Right lobe of liver (tissue), 6 donors: ENCODE data around the gene ING5. TPM values are rescaled to one million over a fixed set of nuclear protein-coding genes. Genes with fewer than 3 reads are reported as not detected.

Source experiments
- ATAC-seq, 4 donors: fragments of 200-7000 bp; cut with Tn5 transposase; one replicate each; pipeline ENCODE4 v1.9.1; 2020; ENCODE audit warnings: mild to moderate bottlenecking in 4 of 4, moderate library complexity in 4 of 4
- DNase-seq, 3 donors: peaks; one replicate each; pipeline ENCODE4 v3.0.0-alpha.2; 2020
- H3K27ac ChIP-seq, 3 donors: fragments of 200-600 bp; one replicate each; pipeline ENCODE4 v1.8.0; 2022
- H3K27me3 ChIP-seq, 2 donors: fragments of 200-600 bp; one replicate each; pipeline ENCODE4 v1.8.0; 2022
- H3K36me3 ChIP-seq, 4 donors: fragments of 200-600 bp; sonication (generic) in 1 of 4; one replicate each; pipeline versions ENCODE4 v1.5.1 to v1.8.0; 2017 to 2022; ENCODE audit warnings: control low read depth in 1 of 4
- H3K4me1 ChIP-seq, 4 donors: fragments of 200-600 bp; sonication (generic) in 1 of 4; one replicate each; pipeline versions ENCODE4 v1.5.1 to v1.8.0; 2017 to 2022; ENCODE audit warnings: control low read depth in 1 of 4
- H3K4me3 ChIP-seq, 3 donors: fragments of 200-600 bp; one replicate each; pipeline ENCODE4 v1.8.0; 2022
- H3K9me3 ChIP-seq, 4 donors: fragments of 200-600 bp; sonication (generic) in 1 of 4; one replicate each; pipeline versions ENCODE4 v1.5.1 to v1.8.0; 2017 to 2022; ENCODE audit warnings: control low read depth in 1 of 4
- CTCF ChIP-seq, 4 donors: fragments of 200-600 bp in 3 of 4; fragments of 450-650 bp in 1 of 4; IDR thresholded peaks; one replicate each; pipeline versions ENCODE4 v1.5.1 to v1.8.0; 2016 to 2022; ENCODE audit warnings: antibody characterized with exemption in 4 of 4, mild to moderate bottlenecking in 2 of 4
- POLR2A ChIP-seq: fragments of 450-650 bp; IDR thresholded peaks from one replicate; pipeline ENCODE4 v1.6.1; 2017; ENCODE audit warnings: antibody characterized with exemption, mild to moderate bottlenecking
- WGBS: methylation state at CpG from one replicate; pipeline ENCODE4 v1.1.6; 2018; ENCODE audit warnings: low coverage, low lambda C conversion rate; ENCODE audit not compliant: insufficient coverage; ENCODE audit errors: missing lambda C conversion rate; 5-methylcytosine and 5-hydroxymethylcytosine counted together
- intact Hi-C, 2 donors: fragments of 100-400 bp; cut with DNase I; formaldehyde crosslinking; loops; one replicate each; pipeline versions ENCODE4 v1.11.2 to v1.14.1; 2022
- total RNA-seq, 6 experiments: library from RNA; depleted of rRNA in 2 of 6; stranded (reverse); fragments of >200 nt in 2 of 6; fragmentation: NEBNext Ultra II Directional in 3 of 6; extraction: Animal tissue kit (Norgen Biotek cat#: 25700) in 3 of 6; gene quantifications; one replicate each; pipeline versions ENCODE4 v1.1.0 to v1.2.4, GENCODE V29; 2016 to 2023
- donor health status: DM: no; HTN: yes; CAD: no.
- donor health status: DM: no; HTN: no; CAD: no.
- donor health status: DM: no; HTN: no; CAD: no.
- donor health status: DM: no; HTN: yes; CAD: no.
- donor health status: DM: no; HTN: yes; CAD: no.

Gene ING5
- total RNA-seq, 6 experiments from 2014 or later = 8.2 to 20.3 (median 13.0) TPM

- ATAC-seq = no peak
- WGBS = 92% methylated on average over 5 of the region's 31 CpGs
These were observed 30.2 kb upstream of the ING5 start for GRCh38 chr2:241671457-241672240.

GRCh38 chr2:241672243-241673188, 29.3 kb upstream of the ING5 start:
- 92% methylated on average over 17 of the region's 42 CpGs for WGBS
- Histone ChIP-seq H3K9me3 (no peaks in the 10 kb centered on the region), H3K27me3 (no peaks in the 10 kb centered on the region), H3K4me3 (no peak overlapping the region), H3K36me3 (peaks cover 0 to 34% (median 5%) of the 10 kb centered on the region in 4 donors), H3K4me1 (no peaks in the 10 kb centered on the region), H3K27ac (no peak overlapping the region)
- intact Hi-C loops = no loop called here
- ATAC-seq (peak in 3 of 4 donors; percentile 7 to 55 (median 30)), DNase-seq (no peak)
- TF ChIP-seq POLR2A (no peak), CTCF (IDR thresholded peaks at IDR 0.05) (no peak)

More at GRCh38 chr2:241671457-241672240, 30.2 kb upstream of the ING5 start:
- intact Hi-C loops = no loop called here
- Histone ChIP-seq H3K4me3 (no peak overlapping the region), H3K9me3 (no peaks in the 10 kb centered on the region), H3K27ac (no peak overlapping the region), H3K36me3 (peaks cover 0 to 37% (median 7%) of the 10 kb centered on the region in 4 donors), H3K4me1 (no peaks in the 10 kb centered on the region), H3K27me3 (no peaks in the 10 kb centered on the region)
- TF ChIP-seq CTCF (IDR thresholded peaks at IDR 0.05) (no peak), POLR2A (no peak)
- no peak for DNase-seq

- DNase-seq (peak in 1 of 3 donors; percentile 51), ATAC-seq (peak; percentile 46 to 80 (median 60))
- intact Hi-C loops = no loop called here
- Histone ChIP-seq H3K27me3 (no peaks in the 10 kb centered on the region), H3K4me1 (no peaks in the 10 kb centered on the region), H3K9me3 (no peaks in the 10 kb centered on the region), H3K36me3 (peaks cover 0 to 26% (median 5%) of the 10 kb centered on the region in 4 donors), H3K27ac (no peak overlapping the region), H3K4me3 (no peak overlapping the region)
- WGBS = 69% methylated on average over 10 of the region's 18 CpGs
- TF ChIP-seq POLR2A = no peak
- TF ChIP-seq CTCF (IDR thresholded peaks at IDR 0.05) = no peak
These were observed 28.6 kb upstream of the ING5 start for GRCh38 chr2:241673189-241673663.

- H3K27ac ChIP-seq = no peak overlapping the region
- peaks cover 0 to 18% (median under 1%) of the 10 kb centered on the region in 4 donors for H3K36me3 ChIP-seq
- no peak overlapping the region for H3K4me3 ChIP-seq
- TF ChIP-seq POLR2A = no peak
- no peak for TF ChIP-seq CTCF (IDR thresholded peaks at IDR 0.05)
- no peaks in the 10 kb centered on the region for H3K27me3 ChIP-seq
- 90% methylated on average over 8 of the region's 21 CpGs for WGBS
- ATAC-seq = no peak
- no peaks in the 10 kb centered on the region for H3K9me3 ChIP-seq
- no peak for DNase-seq
- intact Hi-C loops = no loop called here
- H3K4me1 ChIP-seq = no peaks in the 10 kb centered on the region
These were observed 27.8 kb upstream of the ING5 start for GRCh38 chr2:241673797-241674725.
